WTC11 (cell line): ENCODE results near the gene BTNL9. TPM values are rescaled to one million over a fixed set of nuclear protein-coding genes. Genes with fewer than 3 reads are reported as not detected.
A peak's percentile ranks its signal among the peaks of the same experiment; 100 is the strongest.

Source experiments
- ATAC-seq: fragments of 200-7000 bp; cut with Tn5 transposase; 2 replicates; pipeline ENCODE4 v1.10.0; 2021; ENCODE audit warnings: mild to moderate bottlenecking, moderate library complexity
- CTCF ChIA-PET: fragments of 300-600 bp; sonication (Branson Sonifier 250); formaldehyde crosslinking; loops from one replicate; lab custom pipeline; 2021; ENCODE audit warnings: antibody characterized with exemption; lab: Charles Lee
- POLR2A ChIA-PET: fragments of 350-600 bp; sonication (Branson Sonifier 250); formaldehyde crosslinking; loops from one replicate; lab custom pipeline; 2021; ENCODE audit warnings: antibody characterized with exemption; lab: Charles Lee
- DNase-seq: peaks from one replicate; pipeline ENCODE4 v3.0.0; 2021; ENCODE audit warnings: low spot score
- H3K27ac Mint-ChIP-seq: 2 replicates; pipeline ENCODE4 v1.8.0; 2021; ENCODE audit warnings: mixed read lengths
- H3K27me3 Mint-ChIP-seq: 2 replicates; pipeline ENCODE4 v1.8.0; 2021; ENCODE audit warnings: low read depth, mild to moderate bottlenecking, moderate library complexity, mixed read lengths
- H3K36me3 Mint-ChIP-seq: 2 replicates; pipeline ENCODE4 v1.8.0; 2021; ENCODE audit warnings: mixed read lengths
- H3K4me1 Mint-ChIP-seq: 2 replicates; pipeline ENCODE4 v1.8.0; 2022; ENCODE audit warnings: mixed read lengths
- H3K4me3 Mint-ChIP-seq: 2 replicates; pipeline ENCODE4 v1.8.0; 2021; ENCODE audit warnings: mild to moderate bottlenecking, moderate library complexity, mixed read lengths
- H3K9me3 Mint-ChIP-seq: 2 replicates; pipeline ENCODE4 v1.8.0; 2021; ENCODE audit warnings: mixed read lengths
- ATF1 ChIP-seq: sonication (generic); formaldehyde crosslinking; IDR thresholded peaks from 2 replicates; pipeline ENCODE4 v1.8.1; 2023; ENCODE audit warnings: mild to moderate bottlenecking, moderate library complexity, missing genetic modification reagents
- ATF6 ChIP-seq: sonication (generic); formaldehyde crosslinking; IDR thresholded peaks from 2 replicates; pipeline ENCODE4 v1.8.1; 2023; ENCODE audit warnings: mild to moderate bottlenecking, missing genetic modification reagents
- E2F1 ChIP-seq: sonication (generic); formaldehyde crosslinking; IDR thresholded peaks from 2 replicates; pipeline ENCODE4 v1.8.0; 2022; ENCODE audit warnings: mild to moderate bottlenecking, missing genetic modification reagents
- E2F4 ChIP-seq: sonication (generic); formaldehyde crosslinking; IDR thresholded peaks from 2 replicates; pipeline ENCODE4 v1.8.1; 2022; ENCODE audit warnings: low read depth, mild to moderate bottlenecking, moderate library complexity, missing genetic modification reagents, borderline replicate concordance
- ELF4 ChIP-seq: sonication (generic); formaldehyde crosslinking; IDR thresholded peaks from 2 replicates; pipeline ENCODE4 v1.8.1; 2022; ENCODE audit warnings: low read depth, mild to moderate bottlenecking, moderate library complexity, missing genetic modification reagents
- ESRRA ChIP-seq: sonication (generic); formaldehyde crosslinking; IDR thresholded peaks from 2 replicates; pipeline ENCODE4 v1.8.1; 2022; ENCODE audit warnings: mild to moderate bottlenecking, missing genetic modification reagents, borderline replicate concordance
- FOXK1 ChIP-seq: sonication (generic); formaldehyde crosslinking; IDR thresholded peaks from 2 replicates; pipeline ENCODE4 v1.8.0; 2022; ENCODE audit warnings: mild to moderate bottlenecking, moderate library complexity, missing genetic modification reagents
- FOXP1 ChIP-seq: sonication (generic); formaldehyde crosslinking; IDR thresholded peaks from 2 replicates; pipeline ENCODE4 v1.8.0; 2022; ENCODE audit warnings: missing genetic modification reagents, mild to moderate bottlenecking, moderate library complexity, borderline replicate concordance
- GRHL2 ChIP-seq: fragments of 250-450 bp; sonication (Bioruptor Pico); IDR thresholded peaks from 2 replicates; pipeline ENCODE4 v1.8.0; 2022; ENCODE audit warnings: mild to moderate bottlenecking, moderate library complexity; ENCODE audit not compliant: insufficient replicate concordance, severe bottlenecking
- MLX ChIP-seq: sonication (generic); formaldehyde crosslinking; IDR thresholded peaks from 2 replicates; pipeline ENCODE4 v1.8.1; 2023; ENCODE audit warnings: mild to moderate bottlenecking, missing genetic modification reagents, moderate library complexity
- NFATC4 ChIP-seq: fragments of 250-450 bp; sonication (Bioruptor Pico); IDR thresholded peaks from 2 replicates; pipeline ENCODE4 v1.9.0; 2021; ENCODE audit warnings: mild to moderate bottlenecking
- NR1H2 ChIP-seq: sonication (generic); formaldehyde crosslinking; IDR thresholded peaks from 2 replicates; pipeline ENCODE4 v1.9.0; 2021; ENCODE audit warnings: mild to moderate bottlenecking, moderate library complexity, missing genetic modification reagents
- PRDM15 ChIP-seq: sonication (generic); formaldehyde crosslinking; IDR thresholded peaks from 2 replicates; pipeline ENCODE4 v1.8.0; 2022; ENCODE audit warnings: missing genetic modification reagents
- SOX15 ChIP-seq: fragments of 250-450 bp; sonication (Bioruptor Pico); IDR thresholded peaks from 2 replicates; pipeline ENCODE4 v1.9.0; 2021; ENCODE audit warnings: mild to moderate bottlenecking
- SP1 ChIP-seq: sonication (generic); formaldehyde crosslinking; conservative IDR thresholded peaks from 2 replicates; pipeline ENCODE4 v1.8.1; 2022; ENCODE audit warnings: missing genetic modification reagents
- ZNF532 ChIP-seq: fragments of 250-450 bp; sonication (Bioruptor Pico); IDR thresholded peaks from 2 replicates; pipeline ENCODE4 v1.9.0; 2021; ENCODE audit warnings: mild to moderate bottlenecking, borderline replicate concordance
- total RNA-seq: library from RNA; stranded (reverse); gene quantifications from 3 replicates; pipeline ENCODE4 v1.2.3, GENCODE V29; 2021

BTNL9 gene
- total RNA-seq, 1 experiment from 2014 or later: 3.4 TPM

GRCh38 chr5:181052672-181053487, 12.8 kb downstream of the BTNL9 start (continued):
- TF ChIP-seq ZNF532 (CRISPR knock-in tag): no peak
- peak; percentile 70; the same call in 1 of the 2 replicates for TF ChIP-seq ELF4 (CRISPR knock-in tag)
- no peak for TF ChIP-seq ESRRA (CRISPR knock-in tag)
- peak; percentile 14; the same call in 1 of the 2 replicates for TF ChIP-seq ATF1 (CRISPR knock-in tag)
- no peak for TF ChIP-seq SOX15
- no peak for TF ChIP-seq E2F4
- TF ChIP-seq E2F1 (CRISPR knock-in tag): 0 out of 2 replicates have a peak, but pooled peaks have one; percentile 23
- no peak for TF ChIP-seq NFATC4 (CRISPR knock-in tag)
- no peak for TF ChIP-seq MLX
- TF ChIP-seq SP1: no peak
- no peak for TF ChIP-seq ATF6
- TF ChIP-seq NR1H2 (CRISPR knock-in tag): no peak
- no peak for TF ChIP-seq GRHL2 (CRISPR knock-in tag)
- TF ChIP-seq FOXK1 (CRISPR knock-in tag): peak; percentile 61; the same call in 1 of the 2 replicates
- TF ChIP-seq FOXP1 (CRISPR knock-in tag): no peak
- TF ChIP-seq, all 79 proteins: peak for 14

- Mint-ChIP-seq H3K4me1 (peaks cover 38% of the 10 kb centered on the region), H3K27me3 (peaks cover 96% of the 10 kb centered on the region), H3K4me3 (peak overlapping the region; percentile 90), H3K36me3 (peaks cover 4% of the 10 kb centered on the region; the same call in 1 of the 2 replicates), H3K9me3 (no peaks in the 10 kb centered on the region), H3K27ac (no peak overlapping the region)
- DNase-seq: peak; percentile 49
- ChIA-PET POLR2A (no interaction called here), CTCF (interaction anchor here (1.2 to 2.2 kb wide), 4 partner anchors 10 to 184 kb away, joined by 4 to 10 read pairs (median 6); no protein-coding TSS in a partner anchor)
- ATAC-seq: peak; percentile 47
- peak; percentile 65 for TF ChIP-seq PRDM15
- TF ChIP-seq ESRRA (CRISPR knock-in tag): no peak
These were observed 13.5 kb downstream of the BTNL9 start for GRCh38 chr5:181053488-181054121.
